OCI-LY7 (cell line): ENCODE data around the gene ACTA2. TPM values are rescaled to one million over a fixed set of nuclear protein-coding genes. Genes with fewer than 3 reads are reported as not detected.

ENCODE experiments used
- BruUV-seq: library from RNA; stranded (reverse); fragments of 400-500 nt; replicated peaks from 2 replicates; lab custom pipeline; 2021; lab: Mats Ljungman, UMichigan
- CTCF ChIA-PET: fragments of 300-600 bp; sonication (Branson Sonifier 250); formaldehyde crosslinking; loops from one replicate; lab custom pipeline; 2022; ENCODE audit warnings: antibody characterized with exemption; ENCODE audit not compliant: unreplicated experiment; lab: Charles Lee
- POLR2A ChIA-PET: fragments of 300-600 bp; sonication (Branson Sonifier 250); formaldehyde crosslinking; loops from one replicate; lab custom pipeline; 2022; ENCODE audit warnings: antibody characterized with exemption; lab: Charles Lee
- DNase-seq: peaks from one replicate; pipeline ENCODE4 v3.0.0-alpha.2; 2015; ENCODE audit warnings: low spot score
- H2AFZ ChIP-seq: fragments of 200-600 bp; sonication (generic), shearing (Covaris generic); 2 replicates; pipeline ENCODE4 v1.6.1; 2014; ENCODE audit warnings: mild to moderate bottlenecking, antibody characterized with exemption, low read length, moderate library complexity
- H3K27ac ChIP-seq: fragments of 200-600 bp; sonication (generic); 2 replicates; pipeline ENCODE4 v1.5.1; 2014; ENCODE audit warnings: mixed run types, low read depth, mild to moderate bottlenecking, moderate library complexity, low read length, inconsistent platforms; ENCODE audit not compliant: poor library complexity, severe bottlenecking
- H3K36me3 ChIP-seq: fragments of 200-600 bp; sonication (generic); 2 replicates; pipeline ENCODE4 v1.6.1; 2014; ENCODE audit warnings: mild to moderate bottlenecking, antibody characterized with exemption, low read length, moderate library complexity, mixed read lengths; ENCODE audit not compliant: insufficient read depth
- H3K4me1 ChIP-seq: fragments of 200-600 bp; sonication (generic); 2 replicates; pipeline ENCODE4 v1.5.1; 2014; ENCODE audit warnings: mild to moderate bottlenecking, low read length; ENCODE audit not compliant: insufficient read depth, poor library complexity, severe bottlenecking
- H3K4me2 ChIP-seq: fragments of 200-600 bp; sonication (generic); 2 replicates; pipeline ENCODE4 v1.6.1; 2014; ENCODE audit warnings: mild to moderate bottlenecking, low read length
- H3K4me3 ChIP-seq: fragments of 200-600 bp; sonication (generic); 2 replicates; pipeline ENCODE4 v1.5.1; 2014; ENCODE audit warnings: mild to moderate bottlenecking, low read depth, low read length; ENCODE audit not compliant: poor library complexity, severe bottlenecking
- H3K79me2 ChIP-seq: fragments of 200-600 bp; sonication (generic); 2 replicates; pipeline ENCODE4 v1.6.1; 2016; ENCODE audit warnings: low read depth, mild to moderate bottlenecking, low read length, moderate library complexity, mixed read lengths; ENCODE audit not compliant: insufficient read depth
- H3K9me2 ChIP-seq: fragments of 200-600 bp; sonication (generic); 2 replicates; pipeline ENCODE4 v1.6.1; 2016; ENCODE audit warnings: mild to moderate bottlenecking, low read length, mixed read lengths; ENCODE audit not compliant: insufficient read depth
- H3K9me3 ChIP-seq: fragments of 200-600 bp; sonication (generic); 2 replicates; pipeline ENCODE4 v1.6.1; 2014; ENCODE audit warnings: mild to moderate bottlenecking, mixed run types, low read length, mixed read lengths
- H4K20me1 ChIP-seq: fragments of 200-600 bp; sonication (generic); 2 replicates; pipeline ENCODE4 v1.6.1; 2014; ENCODE audit warnings: mild to moderate bottlenecking, antibody characterized with exemption, low read length, moderate library complexity, mixed read lengths; ENCODE audit not compliant: insufficient read depth
- CTCF ChIP-seq: fragments of 200-600 bp; sonication (generic); conservative IDR thresholded peaks from 2 replicates; pipeline ENCODE4 v1.5.1; 2014; ENCODE audit warnings: mild to moderate bottlenecking, antibody characterized with exemption, low read length, moderate library complexity, mixed read lengths
- EZH2phosphoT487 ChIP-seq: fragments of 200-600 bp; sonication (generic); IDR thresholded peaks from 2 replicates; pipeline ENCODE4 v1.6.1; 2018; ENCODE audit warnings: low read depth, borderline replicate concordance, mild to moderate bottlenecking, mixed run types, antibody characterized with exemption, low read length, moderate library complexity, mixed read lengths
- intact Hi-C: fragments of 100-400 bp; cut with micrococcal nuclease; formaldehyde crosslinking; loops from one replicate; pipeline ENCODE4 v1.10.0; 2022; ENCODE audit not compliant: unreplicated experiment
- total RNA-seq, 2 experiments: library from RNA; depleted of rRNA in 1 of 2; stranded (reverse); fragments of >200 nt in 1 of 2; shearing (Covaris generic) in 1 of 2; gene quantifications; 2 replicates each; pipeline ENCODE4 v1.2.3, GENCODE V29; 2014 to 2022

ACTA2 gene
- total RNA-seq, 2 experiments from 2014 or later: 1.4 to 3.3 TPM

GRCh38 chr10:88903715-88904114, 48.9 kb downstream of the ACTA2 start:
- CTCF ChIA-PET: no interaction called here
- Histone ChIP-seq H2AFZ (no peak overlapping the region), H3K9me3 (no peaks in the 10 kb centered on the region), H3K4me3 (no peak overlapping the region), H3K4me1 (peaks cover 34% of the 10 kb centered on the region), H3K36me3 (peaks cover 84% of the 10 kb centered on the region), H3K27ac (no peak overlapping the region), H3K79me2 (peaks cover 22% of the 10 kb centered on the region), H3K4me2 (no peak overlapping the region), H3K9me2 (no peaks in the 10 kb centered on the region), H4K20me1 (no peaks in the 10 kb centered on the region)
- BruUV-seq: no TSS peak
- DNase-seq: no peak
- TF ChIP-seq CTCF (no peak), EZH2phosphoT487 (no peak)
- intact Hi-C loops: no loop called here
- POLR2A ChIA-PET: no interaction called here

- BruUV-seq: no TSS peak
- Histone ChIP-seq H3K4me2 (peak overlapping the region; percentile 71), H3K9me3 (no peaks in the 10 kb centered on the region), H4K20me1 (no peaks in the 10 kb centered on the region), H3K79me2 (peaks cover 38% of the 10 kb centered on the region), H3K4me1 (peaks cover 49% of the 10 kb centered on the region), H3K36me3 (peaks cover 70% of the 10 kb centered on the region), H2AFZ (no peak overlapping the region), H3K9me2 (no peaks in the 10 kb centered on the region), H3K4me3 (no peak overlapping the region), H3K27ac (peak overlapping the region; percentile 92)
- intact Hi-C loops: loop anchor here (1.0 kb wide), 1 partner anchor 22 kb away; the partner anchor contains the start of gene STAMBPL1
- DNase-seq: no peak
- POLR2A ChIA-PET: interaction anchor here (0.6 to 6.8 kb wide), 9 partner anchors 8 to 794 kb away, joined by 3 to 201 read pairs (median 4); partner anchors contain the start of genes FAS and STAMBPL1
- TF ChIP-seq EZH2phosphoT487 (no peak), CTCF (no peak)
- CTCF ChIA-PET: interaction anchor here (0.7 to 1.6 kb wide), 4 partner anchors 10 to 88 kb away, joined by 3 to 6 read pairs (median 3); partner anchors contain the start of gene FAS
These were observed 50.4 kb downstream of the ACTA2 start for GRCh38 chr10:88901984-88902789.
